Measurements from ENCODE around the gene JAZF1.

- TF ChIP-seq CTCF (conservative IDR thresholded peaks at IDR 0.05; ENCODE audit: low read depth, low read length): no peak
- TF ChIP-seq EZH2 (IDR thresholded peaks at IDR 0.05; ENCODE audit: borderline replicate concordance, low read depth, low read length, poor library complexity, severe bottlenecking): no peak
Observed at GRCh38 chr7:28016297-28016696, 164.3 kb downstream of the JAZF1 start.
